ENCODE data around the gene SPNS3.

Gene SPNS3

DNA sequence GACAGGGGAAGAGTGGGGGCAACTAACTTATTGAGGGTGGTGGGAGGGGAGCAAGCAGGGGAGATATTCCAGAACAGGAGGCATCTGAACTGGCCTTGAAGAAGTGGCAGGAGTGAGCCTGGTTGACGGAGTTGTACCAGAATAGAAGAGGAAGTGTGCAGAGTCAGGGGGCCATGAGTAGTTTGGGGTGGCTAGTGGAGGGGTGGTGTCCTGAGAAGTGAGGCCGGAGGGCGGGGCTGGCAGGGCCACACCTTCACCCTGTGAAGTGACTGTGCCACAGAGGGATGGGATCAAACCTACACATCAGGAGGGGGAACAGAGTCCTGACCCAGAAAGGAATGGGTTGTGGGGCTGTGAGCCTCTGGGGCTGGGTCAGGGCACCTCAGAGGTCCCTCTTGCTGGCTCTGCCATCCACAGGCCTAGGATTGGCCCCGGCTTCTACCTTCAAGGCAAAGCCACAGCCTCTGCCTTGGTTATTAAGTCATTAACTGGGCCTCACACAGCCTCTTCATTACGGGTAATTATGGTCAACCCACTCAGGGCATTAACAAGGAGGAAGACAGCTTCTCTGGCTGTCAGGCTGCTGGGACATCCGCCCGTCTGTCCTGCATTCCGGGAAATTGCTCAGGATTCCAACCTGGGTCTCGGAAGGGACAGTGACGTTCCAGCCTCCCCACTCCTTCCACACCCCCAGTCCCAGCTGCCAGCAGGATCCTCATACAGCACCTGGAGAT, 77.6 kb downstream of the SPNS3 start:
- peaks cover 16% of the 10 kb centered on the region; the same call in 1 of the 2 replicates for H3K27me3 ChIP-seq (ENCODE audit: insufficient read depth, low read length)
- H3K9ac ChIP-seq (ENCODE audit: low read length): no peak overlapping the region
- no peaks in the 10 kb centered on the region for H3F3A ChIP-seq (ENCODE audit: insufficient read depth, low read length)

DNA sequence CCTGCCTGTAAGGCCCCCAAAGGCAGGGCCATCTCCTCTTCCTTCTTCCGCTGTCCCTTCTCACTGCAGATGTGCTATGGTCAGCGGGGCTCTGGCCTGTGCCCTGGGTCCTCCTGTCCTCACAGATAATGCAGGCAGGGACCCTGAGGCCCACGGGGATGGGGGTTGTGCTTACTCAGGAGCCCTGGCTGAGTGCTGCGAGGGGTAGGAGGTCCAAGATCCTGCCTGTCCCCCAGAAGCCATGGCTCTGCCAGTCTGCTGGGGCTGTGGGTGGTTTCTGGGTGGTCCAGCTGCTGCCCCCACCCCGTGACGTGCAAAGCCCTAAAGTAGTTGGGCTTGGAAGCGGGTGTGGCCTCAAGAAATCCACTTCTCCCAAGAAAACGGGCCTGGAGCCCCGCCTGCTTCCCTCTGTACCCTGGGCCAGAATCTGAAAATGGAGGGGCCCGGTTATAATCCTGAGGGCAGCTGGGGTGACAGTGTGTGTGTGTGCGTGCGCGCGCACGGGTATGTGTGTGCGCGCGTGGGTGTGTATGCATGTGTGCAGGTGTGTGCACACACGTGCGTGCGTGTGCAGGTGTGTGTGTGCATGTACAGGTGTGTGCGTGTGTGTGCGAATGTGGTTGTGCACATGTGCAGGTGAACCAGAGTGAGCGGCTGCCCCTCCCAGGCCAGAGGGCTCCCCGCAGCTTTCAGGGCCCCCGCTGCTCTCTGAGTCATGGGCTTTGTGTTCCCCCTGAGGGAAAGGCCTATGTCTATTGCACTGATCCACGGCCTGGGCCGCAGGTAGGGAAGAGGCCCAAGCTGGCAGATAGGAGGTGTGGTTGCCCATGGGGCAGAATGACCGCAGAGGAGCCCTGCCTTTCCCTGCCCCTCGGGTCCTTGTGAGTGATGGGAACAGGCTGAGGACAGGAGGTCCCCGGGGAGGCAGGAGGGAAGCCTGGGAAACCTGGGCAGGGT, 78.7 kb downstream of the SPNS3 start:
- no peak overlapping the region for H3K4me3 ChIP-seq (ENCODE audit: low read depth, low read length, poor library complexity, severe bottlenecking)
- TF ChIP-seq, protein P1, sequence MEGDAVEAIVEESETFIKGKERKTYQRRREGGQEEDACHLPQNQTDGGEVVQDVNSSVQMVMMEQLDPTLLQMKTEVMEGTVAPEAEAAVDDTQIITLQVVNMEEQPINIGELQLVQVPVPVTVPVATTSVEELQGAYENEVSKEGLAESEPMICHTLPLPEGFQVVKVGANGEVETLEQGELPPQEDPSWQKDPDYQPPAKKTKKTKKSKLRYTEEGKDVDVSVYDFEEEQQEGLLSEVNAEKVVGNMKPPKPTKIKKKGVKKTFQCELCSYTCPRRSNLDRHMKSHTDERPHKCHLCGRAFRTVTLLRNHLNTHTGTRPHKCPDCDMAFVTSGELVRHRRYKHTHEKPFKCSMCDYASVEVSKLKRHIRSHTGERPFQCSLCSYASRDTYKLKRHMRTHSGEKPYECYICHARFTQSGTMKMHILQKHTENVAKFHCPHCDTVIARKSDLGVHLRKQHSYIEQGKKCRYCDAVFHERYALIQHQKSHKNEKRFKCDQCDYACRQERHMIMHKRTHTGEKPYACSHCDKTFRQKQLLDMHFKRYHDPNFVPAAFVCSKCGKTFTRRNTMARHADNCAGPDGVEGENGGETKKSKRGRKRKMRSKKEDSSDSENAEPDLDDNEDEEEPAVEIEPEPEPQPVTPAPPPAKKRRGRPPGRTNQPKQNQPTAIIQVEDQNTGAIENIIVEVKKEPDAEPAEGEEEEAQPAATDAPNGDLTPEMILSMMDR (IDR thresholded peaks at IDR 0.05; ENCODE audit: low read length): no peak
- no peak for TF ChIP-seq EZH2 (IDR thresholded peaks at IDR 0.05; ENCODE audit: borderline replicate concordance, low read length)
- no peaks in the 10 kb centered on the region for H4K20me1 ChIP-seq (ENCODE audit: insufficient read depth, low read length)
- no peak overlapping the region for H3K9ac ChIP-seq (ENCODE audit: low read length)
- H2AFZ ChIP-seq (ENCODE audit: low read length): no peak overlapping the region
- H3K36me3 ChIP-seq (ENCODE audit: insufficient read depth, low read length): no peaks in the 10 kb centered on the region
- H3K79me2 ChIP-seq (ENCODE audit: insufficient read depth, low read length): no peaks in the 10 kb centered on the region
- no peaks in the 10 kb centered on the region for H3F3A ChIP-seq (ENCODE audit: insufficient read depth, low read length)
- H3K4me1 ChIP-seq (ENCODE audit: insufficient read depth, low read length, severe bottlenecking): no peaks in the 10 kb centered on the region
- H3K27me3 ChIP-seq (ENCODE audit: insufficient read depth, low read length): 0 out of 2 replicates have a peak, but pooled peaks cover 16% of the 10 kb centered on the region
- no peaks in the 10 kb centered on the region for H3K9me2 ChIP-seq (ENCODE audit: low read depth, low read length)
- no peak overlapping the region for H3K27ac ChIP-seq (ENCODE audit: low read depth, low read length, poor library complexity, severe bottlenecking)
- H3K4me2 ChIP-seq (ENCODE audit: low read length): no peak overlapping the region
- H3K9me3 ChIP-seq (ENCODE audit: low read length): no peaks in the 10 kb centered on the region

More for the DNA sequence above, 77.6 kb downstream of the SPNS3 start:
- Histone ChIP-seq H3K4me3 (ENCODE audit: low read depth, low read length, poor library complexity, severe bottlenecking) (no peak overlapping the region), H4K20me1 (ENCODE audit: insufficient read depth, low read length) (no peaks in the 10 kb centered on the region), H2AFZ (ENCODE audit: low read length) (no peak overlapping the region), H3K4me1 (ENCODE audit: insufficient read depth, low read length, severe bottlenecking) (no peaks in the 10 kb centered on the region), H3K9me2 (ENCODE audit: low read depth, low read length) (no peaks in the 10 kb centered on the region), H3K4me2 (ENCODE audit: low read length) (no peak overlapping the region), H3K9me3 (ENCODE audit: low read length) (no peaks in the 10 kb centered on the region), H3K79me2 (ENCODE audit: insufficient read depth, low read length) (no peaks in the 10 kb centered on the region), H3K27ac (ENCODE audit: low read depth, low read length, poor library complexity, severe bottlenecking) (no peak overlapping the region), H3K36me3 (ENCODE audit: insufficient read depth, low read length) (no peaks in the 10 kb centered on the region)
- TF ChIP-seq EZH2 (IDR thresholded peaks at IDR 0.05; ENCODE audit: borderline replicate concordance, low read length): no peak

DNA sequence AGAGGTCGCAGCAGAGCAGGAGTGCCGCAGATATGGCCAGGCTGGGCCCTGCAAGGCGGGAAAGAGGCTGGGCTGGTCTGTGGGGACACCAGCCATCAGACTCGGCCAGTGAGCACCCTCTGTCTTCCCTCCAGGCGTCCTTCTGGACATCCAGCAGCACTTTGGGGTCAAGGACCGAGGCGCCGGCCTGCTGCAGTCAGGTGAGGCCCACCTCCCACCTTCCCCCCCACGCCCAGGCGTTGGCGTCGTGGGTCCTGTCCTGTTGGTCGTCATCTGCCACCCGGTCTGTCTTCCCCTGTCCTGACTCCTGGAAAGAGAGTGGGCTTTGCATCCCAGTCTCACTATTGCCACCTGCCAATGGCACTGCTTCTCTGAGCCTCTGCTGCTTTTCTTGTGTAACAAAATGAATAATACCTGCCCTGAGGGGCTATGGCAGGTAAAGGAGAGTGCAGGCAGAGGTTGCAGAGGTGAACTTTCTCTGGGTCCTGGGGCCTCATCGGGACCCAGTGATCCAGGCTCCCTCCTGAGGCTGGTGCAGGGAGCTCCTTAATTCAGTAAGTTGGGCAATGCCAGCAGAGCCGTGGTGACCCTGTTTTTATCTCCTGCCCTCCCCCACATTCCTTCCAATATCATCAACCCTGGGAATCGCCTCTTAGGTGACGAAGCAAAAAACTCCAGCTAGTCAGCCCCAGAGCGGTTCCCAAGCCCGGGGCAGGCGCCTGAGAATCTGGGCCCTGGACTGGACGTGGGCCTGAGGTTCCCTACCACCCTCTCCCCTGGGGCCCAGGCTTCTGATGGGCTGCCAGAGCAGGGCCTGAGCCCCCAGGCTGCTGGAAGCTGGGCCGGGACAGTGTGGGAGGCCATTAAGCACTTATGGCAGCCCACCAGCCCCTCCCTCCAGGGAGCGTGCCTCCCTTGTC, 79.6 kb downstream of the SPNS3 start:
- Histone ChIP-seq H3K79me2 (ENCODE audit: insufficient read depth, low read length) (no peaks in the 10 kb centered on the region), H3K9me2 (ENCODE audit: low read depth, low read length) (no peaks in the 10 kb centered on the region), H3K36me3 (ENCODE audit: insufficient read depth, low read length) (no peaks in the 10 kb centered on the region), H3K4me2 (ENCODE audit: low read length) (no peak overlapping the region), H3K4me3 (ENCODE audit: low read depth, low read length, poor library complexity, severe bottlenecking) (no peak overlapping the region), H3K27me3 (ENCODE audit: insufficient read depth, low read length) (0 out of 2 replicates have a peak, but pooled peaks cover 14% of the 10 kb centered on the region), H3K27ac (ENCODE audit: low read depth, low read length, poor library complexity, severe bottlenecking) (no peak overlapping the region), H3K4me1 (ENCODE audit: insufficient read depth, low read length, severe bottlenecking) (peaks cover under 1% of the 10 kb centered on the region), H3K9me3 (ENCODE audit: low read length) (no peaks in the 10 kb centered on the region), H3K9ac (ENCODE audit: low read length) (no peak overlapping the region), H2AFZ (ENCODE audit: low read length) (no peak overlapping the region), H3F3A (ENCODE audit: insufficient read depth, low read length) (no peaks in the 10 kb centered on the region), H4K20me1 (ENCODE audit: insufficient read depth, low read length) (no peaks in the 10 kb centered on the region)
- TF ChIP-seq, protein P1 (IDR thresholded peaks at IDR 0.05; ENCODE audit: low read length): no peak
- no peak for TF ChIP-seq EZH2 (IDR thresholded peaks at IDR 0.05; ENCODE audit: borderline replicate concordance, low read length)

All from OCI-LY1 (cell line).